ENCODE results near the gene ITPR2. TPM values are rescaled to one million over a fixed set of nuclear protein-coding genes. Genes with fewer than 3 reads are reported as not detected.

The ITPR2 gene
- total RNA-seq, 4 donors from 2014 or later: 32.6 to 87.5 (median 51.9) TPM

DNA sequence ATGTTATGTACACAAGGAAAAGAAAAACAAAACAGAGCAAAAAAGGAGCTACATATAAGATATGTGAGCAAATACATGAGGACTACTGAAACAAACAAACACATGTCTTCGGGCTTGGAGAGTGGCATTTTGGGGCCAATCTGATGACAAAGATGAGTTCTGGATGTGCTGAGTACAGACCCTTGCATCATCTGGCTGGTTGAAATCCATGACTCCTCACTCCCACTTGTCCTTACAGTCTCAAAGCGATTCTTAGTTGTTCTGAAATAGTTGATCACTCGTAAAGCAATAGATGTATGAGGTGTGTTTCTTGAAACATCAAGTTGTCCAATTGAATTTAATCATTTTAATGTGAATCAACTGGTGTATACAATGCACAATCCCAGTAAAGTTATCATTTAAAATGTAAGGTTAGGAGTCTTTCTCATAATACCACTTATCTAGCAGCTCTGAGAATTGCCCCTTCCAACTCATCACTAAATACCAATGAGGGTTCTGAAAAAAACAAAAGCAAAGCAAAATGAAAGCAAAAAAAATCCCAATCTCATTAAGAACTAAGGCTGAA, 136.9 kb downstream of the ITPR2 start:
- TF ChIP-seq, protein P1, sequence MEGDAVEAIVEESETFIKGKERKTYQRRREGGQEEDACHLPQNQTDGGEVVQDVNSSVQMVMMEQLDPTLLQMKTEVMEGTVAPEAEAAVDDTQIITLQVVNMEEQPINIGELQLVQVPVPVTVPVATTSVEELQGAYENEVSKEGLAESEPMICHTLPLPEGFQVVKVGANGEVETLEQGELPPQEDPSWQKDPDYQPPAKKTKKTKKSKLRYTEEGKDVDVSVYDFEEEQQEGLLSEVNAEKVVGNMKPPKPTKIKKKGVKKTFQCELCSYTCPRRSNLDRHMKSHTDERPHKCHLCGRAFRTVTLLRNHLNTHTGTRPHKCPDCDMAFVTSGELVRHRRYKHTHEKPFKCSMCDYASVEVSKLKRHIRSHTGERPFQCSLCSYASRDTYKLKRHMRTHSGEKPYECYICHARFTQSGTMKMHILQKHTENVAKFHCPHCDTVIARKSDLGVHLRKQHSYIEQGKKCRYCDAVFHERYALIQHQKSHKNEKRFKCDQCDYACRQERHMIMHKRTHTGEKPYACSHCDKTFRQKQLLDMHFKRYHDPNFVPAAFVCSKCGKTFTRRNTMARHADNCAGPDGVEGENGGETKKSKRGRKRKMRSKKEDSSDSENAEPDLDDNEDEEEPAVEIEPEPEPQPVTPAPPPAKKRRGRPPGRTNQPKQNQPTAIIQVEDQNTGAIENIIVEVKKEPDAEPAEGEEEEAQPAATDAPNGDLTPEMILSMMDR (IDR thresholded peaks at IDR 0.05): no peak
- no peak for TF ChIP-seq POLR2A (IDR thresholded peaks at IDR 0.05)
- H3K9me3 ChIP-seq: no peaks in the 10 kb centered on the region
- no peaks in the 10 kb centered on the region for H3K4me1 ChIP-seq
- no peak overlapping the region for H3K27ac ChIP-seq
- no peak overlapping the region for H3K4me3 ChIP-seq
- no peak for DNase-seq
- H3K36me3 ChIP-seq: peaks cover 0 to 11% (median 0%) of the 10 kb centered on the region in 3 donors
- no peaks in the 10 kb centered on the region for H3K27me3 ChIP-seq

DNA sequence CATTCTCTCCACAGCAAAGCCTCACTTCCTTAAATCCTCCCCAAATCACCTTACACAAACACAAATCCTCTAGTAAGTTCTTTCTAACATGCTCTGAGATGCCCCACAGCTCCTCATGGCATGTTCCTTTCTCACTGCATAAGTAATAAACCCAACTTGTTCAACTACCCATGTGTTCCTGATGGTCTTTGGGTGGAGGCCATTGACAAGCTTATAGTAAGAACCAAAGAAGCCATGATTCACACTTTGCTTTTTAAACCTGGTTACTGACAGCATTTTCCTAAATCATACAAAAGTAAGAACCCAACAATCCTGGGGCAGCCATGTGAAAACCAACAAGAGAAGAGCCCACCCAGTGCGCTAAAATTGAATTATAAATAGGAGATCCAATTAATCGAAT, 138.6 kb downstream of the ITPR2 start:
- no peaks in the 10 kb centered on the region for H3K4me1 ChIP-seq
- TF ChIP-seq, protein P1 (IDR thresholded peaks at IDR 0.05): no peak
- TF ChIP-seq POLR2A (IDR thresholded peaks at IDR 0.05): no peak
- no peaks in the 10 kb centered on the region for H3K27me3 ChIP-seq
- H3K4me3 ChIP-seq: no peak overlapping the region
- H3K36me3 ChIP-seq: peaks cover 0 to 11% (median 0%) of the 10 kb centered on the region in 3 donors
- H3K27ac ChIP-seq: no peak overlapping the region
- no peak for DNase-seq
- no peaks in the 10 kb centered on the region for H3K9me3 ChIP-seq

DNA sequence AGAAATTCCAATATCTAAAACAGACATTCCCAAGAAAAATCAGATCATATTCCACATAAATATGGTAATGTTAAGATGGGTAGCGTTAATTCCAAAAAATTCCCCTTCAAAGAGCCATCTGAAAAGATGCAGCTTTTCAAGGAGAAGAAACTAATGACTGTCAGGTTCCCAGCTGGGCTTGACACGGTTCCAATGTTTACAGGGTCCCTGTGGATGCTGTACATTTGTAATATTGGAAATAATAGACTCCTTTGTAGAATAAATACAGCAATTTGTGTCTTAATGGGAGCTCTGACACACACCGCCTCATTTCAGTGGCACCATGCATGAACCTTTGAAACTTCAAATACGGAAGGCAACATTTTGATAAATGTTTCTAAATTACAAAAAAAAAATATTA, 140.6 kb downstream of the ITPR2 start:
- DNase-seq: no peak
- H3K9me3 ChIP-seq: no peaks in the 10 kb centered on the region
- TF ChIP-seq, protein P1 (IDR thresholded peaks at IDR 0.05): no peak
- TF ChIP-seq POLR2A (IDR thresholded peaks at IDR 0.05): no peak

DNA sequence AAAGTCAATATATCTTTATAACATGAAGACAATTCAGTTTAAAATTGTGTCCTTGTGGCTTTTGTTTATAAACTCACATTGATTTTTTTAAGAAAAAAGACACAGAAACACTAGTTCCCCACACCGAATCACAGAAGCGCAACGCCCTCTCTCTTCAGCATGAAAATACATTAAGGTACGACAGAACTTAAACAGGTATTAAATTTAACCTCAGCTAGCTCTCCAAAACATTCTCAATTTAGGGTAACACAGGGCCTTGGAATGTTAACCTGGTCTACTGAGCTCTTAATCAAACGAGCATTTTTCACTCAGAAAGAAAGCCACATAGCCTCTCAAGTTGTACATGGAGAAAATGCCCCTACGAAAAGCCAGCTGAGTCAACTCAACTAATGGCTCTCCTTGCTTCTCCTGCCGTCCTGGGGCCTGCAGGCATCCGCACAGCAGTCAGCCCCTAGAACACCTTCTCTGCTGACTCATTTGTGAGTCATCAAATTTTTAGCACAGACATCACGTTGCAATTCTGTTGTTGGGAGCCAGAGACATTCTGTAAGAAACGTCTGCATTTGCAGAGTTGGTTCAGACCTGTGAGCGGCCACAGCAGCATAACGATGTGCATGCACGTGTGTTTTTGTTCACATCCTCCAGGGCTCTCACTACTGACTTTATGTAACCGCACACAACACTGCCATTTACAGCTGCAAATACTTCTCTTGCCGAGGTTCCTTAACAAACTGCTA, 141.6 kb downstream of the ITPR2 start:
- Histone ChIP-seq H3K4me3 (no peak overlapping the region), H3K27me3 (no peaks in the 10 kb centered on the region), H3K36me3 (peaks cover 0 to 11% (median 0%) of the 10 kb centered on the region in 3 donors), H3K27ac (no peak overlapping the region), H3K9me3 (no peaks in the 10 kb centered on the region), H3K4me1 (no peaks in the 10 kb centered on the region)
- TF ChIP-seq POLR2A (IDR thresholded peaks at IDR 0.05): no peak
- TF ChIP-seq, protein P1 (IDR thresholded peaks at IDR 0.05): no peak
- no peak for DNase-seq

More for the DNA sequence above, 140.6 kb downstream of the ITPR2 start:
- Histone ChIP-seq H3K27ac (no peak overlapping the region), H3K4me3 (no peak overlapping the region), H3K27me3 (no peaks in the 10 kb centered on the region), H3K4me1 (no peaks in the 10 kb centered on the region), H3K36me3 (peaks cover 0 to 11% (median 0%) of the 10 kb centered on the region in 3 donors)

DNA sequence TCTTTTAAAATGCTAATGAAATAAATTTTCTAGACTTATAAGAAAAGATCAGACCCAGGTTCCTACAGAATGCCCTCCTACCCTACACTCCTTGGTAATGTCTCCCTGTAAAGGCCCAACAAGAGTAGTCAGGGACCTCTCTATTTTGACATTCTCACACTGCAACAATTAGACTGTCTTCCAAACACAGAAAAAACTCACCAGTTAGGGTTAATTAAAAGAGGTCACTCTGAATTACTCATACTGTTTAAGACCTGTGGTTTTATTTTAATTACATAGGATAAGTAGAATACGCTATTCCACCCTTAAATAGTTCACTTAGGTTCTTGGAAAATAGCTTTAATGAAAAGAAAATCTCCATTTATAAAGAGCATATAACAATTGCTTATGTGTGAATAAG, 142.4 kb downstream of the ITPR2 start:
- Histone ChIP-seq H3K4me3 (no peak overlapping the region), H3K9me3 (no peaks in the 10 kb centered on the region), H3K4me1 (no peaks in the 10 kb centered on the region), H3K27me3 (no peaks in the 10 kb centered on the region), H3K27ac (no peak overlapping the region), H3K36me3 (peaks cover 0 to 11% (median 0%) of the 10 kb centered on the region in 3 donors)
- TF ChIP-seq, protein P1 (IDR thresholded peaks at IDR 0.05): no peak
- no peak for TF ChIP-seq POLR2A (IDR thresholded peaks at IDR 0.05)
- DNase-seq: no peak

Data from Peyer's patch (tissue), 4 donors.